Keratinocyte (primary cell): Measurements from ENCODE around the gene NGDN. TPM values are rescaled to one million over a fixed set of nuclear protein-coding genes. Genes with fewer than 3 reads are reported as not detected.

Experiments used
- DNase-seq: peaks from one replicate; pipeline ENCODE4 v3.0.0-alpha.2; 2011; ENCODE audit warnings: low read depth, missing footprints, low spot score
- FAIRE-seq: peaks from 2 replicates; lab custom pipeline; 2011; peaks lifted over from hg19 to GRCh38; lab: Jason Lieb, UNC
- H2AFZ ChIP-seq: 2 replicates; pipeline ENCODE4 v1.6.0; 2012; ENCODE audit warnings: low read length, control low read depth, inconsistent platforms; ENCODE audit not compliant: control insufficient read depth
- H3K27ac ChIP-seq: 2 replicates; pipeline ENCODE4 v1.5.1; 2011; ENCODE audit warnings: low read length; ENCODE audit not compliant: control insufficient read depth, insufficient read depth
- H3K27me3 ChIP-seq: 3 replicates; pipeline ENCODE4 v1.6.0; 2011; ENCODE audit warnings: low read length; ENCODE audit not compliant: control insufficient read depth, insufficient read depth; ENCODE audit errors: extremely low read depth
- H3K36me3 ChIP-seq, 2 experiments: 2 replicates in 1 of 2; 3 replicates in 1 of 2; pipeline ENCODE4 v1.5.1; 2011; ENCODE audit warnings: low read length in 2 of 2, mild to moderate bottlenecking in 1 of 2; ENCODE audit not compliant: control insufficient read depth in 2 of 2, insufficient read depth in 2 of 2; ENCODE audit errors: extremely low read depth in 1 of 2
- H3K4me1 ChIP-seq: 3 replicates; pipeline ENCODE4 v1.5.1; 2011; ENCODE audit warnings: low read length; ENCODE audit not compliant: control insufficient read depth, insufficient read depth; ENCODE audit errors: extremely low read depth
- H3K4me2 ChIP-seq: 3 replicates; pipeline ENCODE4 v1.6.0; 2011; ENCODE audit warnings: low read depth, low read length; ENCODE audit not compliant: control insufficient read depth, insufficient read depth; ENCODE audit errors: extremely low read depth
- H3K4me3 ChIP-seq, 3 experiments: fragments of 200-600 bp in 1 of 3; sonication (generic) in 1 of 3; 2 replicates in 2 of 3; 3 replicates in 1 of 3; pipeline ENCODE4 v1.5.1; 2011 to 2016; ENCODE audit warnings: low read length in 3 of 3, mild to moderate bottlenecking in 3 of 3, control low read depth in 2 of 3, inconsistent platforms in 1 of 3, low read depth in 1 of 3, mixed read lengths in 1 of 3, mixed run types in 1 of 3, moderate library complexity in 1 of 3; ENCODE audit not compliant: control insufficient read depth in 2 of 3, insufficient read depth in 2 of 3; ENCODE audit errors: extremely low read depth in 1 of 3
- H3K79me2 ChIP-seq: 2 replicates; pipeline ENCODE4 v1.6.0; 2012; ENCODE audit warnings: low read length; ENCODE audit not compliant: control insufficient read depth, insufficient read depth
- H3K9ac ChIP-seq: 3 replicates; pipeline ENCODE4 v1.6.0; 2011; ENCODE audit warnings: low read length; ENCODE audit not compliant: control insufficient read depth, insufficient read depth; ENCODE audit errors: extremely low read depth
- H3K9me1 ChIP-seq: 3 replicates; pipeline ENCODE4 v1.6.0; 2011; ENCODE audit warnings: low read length; ENCODE audit not compliant: control insufficient read depth, insufficient read depth; ENCODE audit errors: extremely low read depth
- H3K9me3 ChIP-seq: 2 replicates; pipeline ENCODE4 v1.5.1; 2012; ENCODE audit warnings: low read depth, low read length; ENCODE audit not compliant: control insufficient read depth
- H4K20me1 ChIP-seq: 3 replicates; pipeline ENCODE4 v1.6.0; 2011; ENCODE audit warnings: low read length; ENCODE audit not compliant: control insufficient read depth, insufficient read depth; ENCODE audit errors: extremely low read depth
- CTCF ChIP-seq, 3 experiments: IDR thresholded peaks in 1 of 3; conservative IDR thresholded peaks in 1 of 3; optimal IDR thresholded peaks in 1 of 3; 2 replicates in 2 of 3; 3 replicates in 1 of 3; pipeline versions ENCODE3 to v1.5.1; 2011; ENCODE audit warnings: low read length in 3 of 3, mild to moderate bottlenecking in 3 of 3, moderate library complexity in 2 of 3, control low read depth in 1 of 3, inconsistent platforms in 1 of 3; ENCODE audit not compliant: insufficient read depth in 2 of 3; ENCODE audit errors: extremely low read depth in 1 of 3
- EZH2 ChIP-seq: IDR thresholded peaks from one replicate; pipeline ENCODE4 v1.6.1; 2012; ENCODE audit warnings: inconsistent platforms, mild to moderate bottlenecking, low read length, moderate library complexity
- dilution Hi-C: fragments of 300-500 bp; cut with MboI; formaldehyde crosslinking; loops from one replicate; pipeline ENCODE4 v1.7.0; 2020; ENCODE audit warnings: low sequenced_read_pairs; ENCODE audit not compliant: extremely low pct_ligation_motif_present
- polyA plus RNA-seq, 5 experiments: library from polyadenylated mRNA; depleted of rRNA in 3 of 5; stranded (reverse) in 3 of 5; stranded (forward) in 1 of 5; unstranded in 1 of 5; fragments of >200 nt; gene quantifications; 1 replicate in 1 of 5; 2 replicates in 3 of 5; 3 replicates in 1 of 5; pipeline versions ENCODE4 v1.2.1 to v1.2.3, GENCODE V29; 2011 to 2012; ENCODE audit warnings: missing spikeins in 2 of 5, low read depth in 1 of 5, low replicate concordance in 1 of 5

The NGDN gene
- polyA plus RNA-seq, 1 donor (not counting 4 experiments of a cell fraction or from before 2014, with no cell fraction given), result 58.7 TPM

GRCh38 chr14:23522643-23523198 lies 53.2 kb downstream of the NGDN start:
- FAIRE-seq, result no peak
- dilution Hi-C loops, result no loop called here

GRCh38 chr14:23523229-23524016 lies 53.9 kb downstream of the NGDN start:
- H3K9me3 ChIP-seq, result no peaks in the 10 kb centered on the region
- H3K36me3 ChIP-seq, result peaks cover 0 to 3% of the 10 kb centered on the region in 2 experiments
- no peaks in the 10 kb centered on the region for H3K9me1 ChIP-seq
- no peaks in the 10 kb centered on the region for H3K27me3 ChIP-seq
- no peak overlapping the region for H2AFZ ChIP-seq
- no peaks in the 10 kb centered on the region for H4K20me1 ChIP-seq
- H3K27ac ChIP-seq, result no peak overlapping the region
- DNase-seq (no peak), FAIRE-seq (no peak)
- no peak overlapping the region for H3K4me3 ChIP-seq
- TF ChIP-seq CTCF (optimal IDR thresholded peaks at IDR 0.05 in 1 of 3, IDR thresholded peaks at IDR 0.05 in 1 of 3, conservative IDR thresholded peaks at IDR 0.05 in 1 of 3; ENCODE audit: extremely low read depth in 1 of 3, insufficient read depth in 2 of 3, low read length in 3 of 3) (no peak), EZH2 (no peak)
- dilution Hi-C loops, result no loop called here
- no peak overlapping the region for H3K4me2 ChIP-seq
- no peaks in the 10 kb centered on the region for H3K4me1 ChIP-seq
- H3K79me2 ChIP-seq, result no peaks in the 10 kb centered on the region
- H3K9ac ChIP-seq, result no peak overlapping the region

More at GRCh38 chr14:23522643-23523198, 53.2 kb downstream of the NGDN start:
- Histone ChIP-seq H3K4me2 (no peak overlapping the region), H3K9me3 (no peaks in the 10 kb centered on the region), H3K4me3 (no peak overlapping the region), H3K79me2 (no peaks in the 10 kb centered on the region), H4K20me1 (no peaks in the 10 kb centered on the region), H3K9me1 (no peaks in the 10 kb centered on the region), H3K27me3 (no peaks in the 10 kb centered on the region), H3K27ac (no peak overlapping the region), H2AFZ (no peak overlapping the region), H3K36me3 (peaks cover 0 to 3% of the 10 kb centered on the region in 2 experiments), H3K4me1 (no peaks in the 10 kb centered on the region), H3K9ac (no peak overlapping the region)
- DNase-seq, result no peak
- TF ChIP-seq CTCF (optimal IDR thresholded peaks at IDR 0.05 in 1 of 3, IDR thresholded peaks at IDR 0.05 in 1 of 3, conservative IDR thresholded peaks at IDR 0.05 in 1 of 3; ENCODE audit: extremely low read depth in 1 of 3, insufficient read depth in 2 of 3, low read length in 3 of 3), result no peak
- TF ChIP-seq EZH2, result no peak
